Fibroblast of skin of abdomen (primary cell): ENCODE data around the gene NOS2.

Experiments
- DNase-seq: peaks from one replicate; pipeline ENCODE4 v3.0.0-alpha.2; 2013

The NOS2 gene

DNA sequence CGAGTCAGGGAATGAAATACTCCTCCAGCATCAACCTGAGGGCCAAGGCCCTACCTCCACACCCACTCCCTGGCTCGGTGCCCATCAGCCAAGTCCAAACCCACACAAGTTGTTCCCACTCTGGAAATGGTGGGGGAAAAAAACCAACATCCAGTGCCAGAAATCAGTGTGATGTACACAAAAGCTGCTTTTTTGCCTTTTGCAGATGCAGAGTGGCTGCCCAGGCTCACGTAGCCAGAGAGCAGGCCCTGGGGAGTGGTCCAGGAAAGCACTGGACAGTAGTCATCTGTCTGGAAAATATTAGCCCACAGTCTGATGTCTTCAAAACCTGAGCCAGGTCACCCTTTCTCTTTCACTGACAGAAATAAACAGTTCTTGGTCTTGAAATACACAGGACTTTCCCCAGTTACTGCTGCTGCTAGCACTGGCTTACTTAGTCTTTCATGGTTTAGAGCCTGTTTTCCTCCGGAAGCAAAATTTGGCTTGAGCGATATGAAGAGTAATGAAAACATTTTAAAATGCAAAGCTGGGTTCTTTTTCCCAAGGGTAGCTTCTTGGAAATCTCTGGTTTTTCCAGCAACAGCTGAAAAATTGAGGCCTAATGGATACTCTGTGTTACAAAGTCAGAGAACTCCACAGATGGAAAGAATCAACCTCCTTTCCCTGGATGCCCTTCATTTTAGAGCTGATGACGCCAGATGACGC is 18.2 kb upstream of the NOS2 start:
- no peak for DNase-seq

DNA sequence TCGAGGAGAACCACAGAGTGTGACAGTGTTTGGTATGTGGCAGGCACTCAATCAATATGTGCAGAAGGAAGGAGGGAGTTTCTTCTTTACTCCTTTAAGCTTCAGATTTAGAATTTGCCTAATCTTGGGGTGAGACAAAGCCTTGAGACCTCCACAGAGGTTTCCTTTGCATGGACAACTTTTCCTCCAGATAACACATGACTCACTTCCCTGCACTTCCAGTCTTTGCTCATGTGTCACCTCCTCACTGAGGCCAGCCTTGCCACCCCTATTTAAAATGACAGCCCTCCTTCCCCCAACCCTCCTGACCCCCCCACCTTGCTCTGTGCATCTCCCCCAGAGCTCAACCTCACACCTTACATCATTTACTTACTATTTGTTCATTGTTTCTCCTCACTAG is 17.4 kb upstream of the NOS2 start:
- peak; percentile 3 for DNase-seq

DNA sequence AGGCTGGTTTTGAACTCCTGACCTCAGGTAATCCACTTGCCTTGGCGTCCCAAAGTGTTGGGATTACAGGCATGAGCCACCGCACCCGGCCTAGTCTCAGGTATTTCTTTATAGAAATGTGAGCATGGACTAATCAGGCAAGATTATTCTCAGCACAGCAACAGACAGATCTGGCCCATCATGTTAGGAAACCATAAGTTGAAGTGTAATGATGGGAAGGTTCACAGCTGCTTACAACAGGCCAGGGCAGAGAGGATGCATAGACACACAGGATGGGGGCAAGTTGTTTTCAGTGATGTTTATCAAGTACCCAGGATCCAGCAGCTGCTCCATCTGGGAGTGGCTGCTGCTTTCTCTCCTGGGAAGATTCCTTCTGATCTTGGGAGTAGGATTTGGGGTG is 16.6 kb upstream of the NOS2 start:
- DNase-seq, result no peak

DNA sequence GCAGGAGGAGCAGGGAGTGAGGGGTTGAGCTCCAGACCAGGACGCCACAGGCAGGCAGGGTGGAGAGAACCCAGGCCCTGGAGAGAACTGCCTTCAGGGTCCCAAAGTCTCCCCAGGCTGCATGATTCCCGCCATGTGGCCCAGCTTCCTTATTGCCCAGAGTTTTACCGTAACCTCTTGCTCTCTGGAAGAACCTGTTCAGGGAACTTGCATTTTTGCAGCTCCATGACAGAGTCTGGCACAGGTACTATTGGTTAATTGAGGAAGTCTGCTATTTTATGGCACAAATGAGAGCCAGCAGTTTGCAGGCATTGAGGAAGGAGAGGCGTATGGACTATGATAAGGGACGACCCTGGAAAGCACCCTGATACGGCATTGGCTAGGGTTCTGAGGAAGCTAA is 11.6 kb upstream of the NOS2 start:
- DNase-seq, result no peak

DNA sequence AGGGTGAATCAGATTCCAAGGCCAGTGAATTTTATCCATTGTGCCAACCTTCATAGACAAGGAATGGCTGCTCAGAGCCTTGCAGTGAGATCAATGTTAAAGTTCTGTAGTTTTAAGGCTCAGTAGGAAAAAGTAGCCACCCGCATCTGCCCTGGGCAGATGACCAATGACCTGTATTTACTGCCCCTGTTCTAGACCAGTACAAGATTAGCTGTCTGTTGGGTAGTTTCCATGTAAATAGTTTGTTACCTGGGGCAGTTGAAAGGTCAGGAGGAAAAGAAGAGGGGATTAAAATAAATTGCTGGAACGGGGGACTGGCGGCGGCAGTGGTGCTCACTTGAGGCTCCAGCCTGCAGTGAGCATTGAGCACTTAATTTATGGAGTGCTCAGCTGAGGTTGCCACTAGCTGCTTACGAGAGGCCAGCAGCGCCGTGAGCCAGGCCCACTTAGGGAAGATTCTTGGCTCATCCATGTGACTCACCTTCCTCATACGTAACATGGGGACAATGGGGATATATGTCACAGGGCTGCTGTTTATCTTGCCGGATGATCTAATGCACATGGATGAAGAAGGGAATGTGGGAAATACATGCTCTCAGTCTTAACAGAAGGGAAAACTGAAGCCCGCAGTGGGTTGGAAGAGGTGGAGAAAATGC is 10.7 kb upstream of the NOS2 start:
- peak; percentile 41 for DNase-seq

DNA sequence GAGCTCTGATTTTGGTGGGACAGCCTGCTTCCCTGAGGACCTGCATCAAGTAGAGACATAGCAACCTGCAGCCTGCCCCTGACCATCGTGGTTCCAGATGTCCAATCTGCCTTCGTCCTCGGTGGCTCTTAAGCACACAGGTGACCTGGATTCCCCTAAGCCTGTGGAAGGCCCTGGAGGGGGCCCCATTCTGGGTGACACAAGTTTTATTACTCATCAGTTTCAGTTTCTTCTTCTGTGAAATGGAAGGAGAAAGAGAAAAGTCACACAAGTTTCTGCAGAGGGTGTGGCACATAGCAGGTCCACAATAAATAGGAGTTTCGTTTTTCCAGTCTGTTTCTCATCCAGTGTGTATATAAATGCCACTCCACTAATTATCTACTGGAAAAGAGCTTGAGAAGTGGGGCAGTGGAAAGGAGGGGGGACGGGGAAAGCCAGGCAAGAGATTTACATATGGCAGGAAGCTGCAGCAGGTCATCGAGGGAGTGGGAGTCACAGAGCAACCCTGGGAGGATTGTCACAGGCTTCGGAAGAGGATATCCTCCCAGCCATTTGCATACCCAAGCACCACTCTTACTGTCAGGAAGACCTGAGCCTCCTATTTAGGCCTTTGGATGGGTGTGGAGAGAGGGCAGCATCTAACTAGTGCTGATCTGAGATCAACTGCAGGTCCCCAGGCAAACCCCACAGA is 10.0 kb upstream of the NOS2 start:
- no peak for DNase-seq

DNA sequence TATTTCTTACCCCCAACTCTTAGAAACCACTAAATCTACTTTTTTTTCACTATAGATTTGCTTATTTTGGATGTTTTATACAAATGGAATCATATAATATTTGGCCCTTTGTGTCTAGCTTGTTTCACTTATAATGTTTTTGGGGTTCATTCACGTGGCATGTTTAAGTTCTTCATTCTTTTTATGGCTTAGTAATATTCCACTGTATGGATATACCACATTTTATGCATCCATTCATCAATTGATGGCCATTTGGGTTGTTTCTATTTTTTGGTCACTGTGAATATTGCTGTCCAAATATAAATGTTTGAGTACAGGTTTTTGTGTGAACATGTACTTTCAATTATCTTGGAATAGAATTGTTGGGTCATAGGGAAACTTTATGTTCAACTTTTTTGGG is 9.2 kb upstream of the NOS2 start:
- DNase-seq, result no peak

DNA sequence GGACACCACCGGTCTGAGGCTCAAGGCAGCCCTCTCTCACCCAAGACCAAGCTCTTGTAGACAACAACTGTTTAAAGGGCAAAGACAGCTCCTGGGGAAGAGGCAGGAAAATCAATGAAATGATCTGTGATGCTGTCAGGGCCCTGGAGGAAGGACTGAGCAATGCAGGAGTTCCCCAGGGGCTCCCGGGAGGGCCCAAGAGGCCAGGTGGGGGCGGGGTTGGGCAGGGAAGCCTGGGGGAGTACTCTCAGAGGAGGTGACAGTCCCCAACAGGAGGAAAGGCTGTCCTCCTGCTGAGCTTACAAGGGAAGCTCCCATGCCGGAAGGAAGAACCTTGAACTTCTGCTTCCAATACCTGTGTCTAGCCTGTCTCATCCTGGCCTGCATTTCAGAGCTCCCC is 8.3 kb upstream of the NOS2 start:
- DNase-seq, result no peak

DNA sequence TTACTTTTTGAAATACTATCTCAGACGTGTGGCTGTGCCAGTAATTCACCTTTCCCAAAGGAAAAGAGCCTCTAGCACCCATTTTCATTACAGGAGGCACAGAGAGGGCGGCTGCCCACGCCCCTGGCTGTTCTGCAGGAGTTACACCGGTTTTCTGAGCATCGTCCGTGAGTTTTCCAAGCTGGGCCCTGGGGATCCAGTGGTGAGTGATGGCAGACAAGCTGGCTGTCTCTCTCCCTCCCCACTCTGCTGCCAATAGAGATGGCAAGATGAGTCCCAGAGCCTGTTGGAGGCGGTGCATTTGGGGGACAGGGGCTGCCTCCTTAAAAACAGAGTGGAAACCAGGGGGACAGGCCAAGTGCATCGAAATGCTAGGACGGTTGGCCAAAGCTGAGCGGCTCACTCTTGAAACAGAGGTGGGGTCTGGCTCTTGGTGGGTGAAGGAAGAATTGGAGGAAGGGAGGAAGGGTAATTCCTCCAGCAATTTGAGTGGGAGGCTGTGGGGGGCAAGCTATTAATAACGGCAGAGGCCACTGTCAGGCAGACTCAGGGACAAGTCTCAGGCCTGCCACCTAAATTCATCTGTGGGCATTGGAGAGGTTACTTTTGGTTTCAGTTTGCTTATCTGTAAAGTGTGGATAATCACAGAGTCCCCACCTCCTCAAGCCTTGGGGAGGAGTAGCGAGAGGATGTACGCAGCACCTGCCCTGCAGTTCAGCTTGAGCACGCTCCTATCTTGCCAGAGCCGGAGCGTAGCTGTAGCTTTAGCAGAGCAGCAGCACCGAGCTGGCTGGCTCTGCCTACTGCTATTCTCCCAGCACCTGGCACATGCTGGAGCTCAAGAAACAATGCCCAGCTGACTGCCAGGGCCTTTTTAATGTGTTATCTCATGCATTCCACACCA is 7.5 kb upstream of the NOS2 start:
- no peak for DNase-seq

DNA sequence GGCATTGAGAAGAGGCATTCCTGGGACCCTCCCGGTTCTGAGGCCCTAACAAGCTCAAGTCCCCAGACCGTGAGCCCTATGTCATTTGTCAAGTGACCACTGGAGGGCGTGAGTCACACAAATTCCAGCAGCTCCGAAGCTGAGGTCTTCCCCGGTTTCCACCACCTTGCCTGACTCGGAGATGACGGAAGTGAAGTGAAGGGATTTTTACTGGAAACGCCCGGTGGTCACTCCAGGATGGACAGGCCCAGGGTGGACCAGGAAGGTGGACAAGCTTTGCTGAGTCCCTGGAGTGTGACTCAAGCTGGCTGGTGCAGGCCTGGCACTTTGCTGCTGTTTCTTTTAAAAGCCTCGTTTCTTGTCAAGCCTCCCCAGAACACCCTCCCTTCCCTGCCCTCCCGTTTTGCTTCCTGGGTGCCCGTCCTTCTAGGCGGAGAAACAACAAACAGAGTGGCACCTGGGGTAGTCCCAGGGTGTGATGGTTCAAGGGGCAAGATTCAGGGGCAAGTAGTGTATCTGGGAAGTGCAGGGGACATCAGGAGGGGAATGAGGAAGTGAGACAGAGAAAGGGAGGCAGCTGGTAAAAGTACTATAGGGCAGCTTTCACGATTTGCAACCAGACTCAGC is 5.3 kb upstream of the NOS2 start:
- DNase-seq, result peak; percentile 83

DNA sequence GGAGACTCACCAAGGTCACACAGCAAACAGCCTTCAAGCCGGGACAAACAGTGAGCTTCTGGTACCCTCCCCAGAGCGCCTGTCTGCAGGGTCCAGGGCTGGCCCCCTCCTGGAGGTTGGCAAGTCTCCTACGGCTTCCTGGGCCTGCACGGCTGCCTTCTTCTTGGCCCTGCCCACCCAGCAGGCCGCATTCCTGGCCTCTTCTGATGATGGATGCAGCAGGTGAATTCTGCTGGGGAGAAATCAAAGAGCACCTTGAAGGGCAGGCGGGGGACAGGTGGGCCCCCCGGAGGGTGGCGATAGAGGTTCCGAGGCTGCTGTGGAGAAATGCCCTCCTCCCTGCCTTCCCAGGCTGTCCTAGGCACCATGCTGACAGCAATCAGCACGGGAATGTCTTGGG is 3.8 kb upstream of the NOS2 start:
- DNase-seq, result no peak

DNA sequence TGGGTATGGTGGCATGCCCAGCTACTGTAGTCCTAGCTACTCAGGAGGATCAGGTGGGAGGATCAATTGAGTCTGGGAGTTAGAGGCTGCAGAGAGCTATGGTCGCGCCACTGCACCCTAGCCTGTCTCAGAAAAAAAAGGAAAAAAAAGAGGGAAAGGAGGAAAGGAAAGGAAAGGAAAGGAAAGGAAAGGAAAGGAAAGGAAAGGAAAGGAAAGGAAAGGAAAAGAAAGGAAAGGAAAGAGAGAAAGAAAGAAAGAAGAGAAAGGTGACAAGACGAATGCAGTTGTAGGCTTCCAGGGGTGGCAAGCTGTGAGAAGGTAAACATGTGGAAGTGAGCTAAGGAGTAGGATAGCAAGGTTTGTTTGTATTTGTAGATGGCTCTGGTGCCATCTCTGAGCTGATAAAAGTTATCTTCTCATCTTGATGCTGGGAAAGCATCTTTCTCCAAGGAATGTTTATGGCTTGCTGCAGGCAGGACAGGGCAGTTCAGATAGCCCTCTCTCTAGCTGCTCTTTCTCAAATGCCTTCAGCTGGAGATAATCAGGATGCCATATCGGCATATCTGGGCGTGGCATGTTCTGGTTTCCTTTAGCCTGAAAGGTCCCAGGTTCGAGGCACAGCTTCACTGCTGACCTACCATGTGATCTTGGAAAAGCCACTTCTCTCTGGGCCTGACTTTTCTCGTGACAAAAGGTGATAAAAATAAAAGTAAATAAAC is 2.8 kb upstream of the NOS2 start:
- DNase-seq, result no peak

DNA sequence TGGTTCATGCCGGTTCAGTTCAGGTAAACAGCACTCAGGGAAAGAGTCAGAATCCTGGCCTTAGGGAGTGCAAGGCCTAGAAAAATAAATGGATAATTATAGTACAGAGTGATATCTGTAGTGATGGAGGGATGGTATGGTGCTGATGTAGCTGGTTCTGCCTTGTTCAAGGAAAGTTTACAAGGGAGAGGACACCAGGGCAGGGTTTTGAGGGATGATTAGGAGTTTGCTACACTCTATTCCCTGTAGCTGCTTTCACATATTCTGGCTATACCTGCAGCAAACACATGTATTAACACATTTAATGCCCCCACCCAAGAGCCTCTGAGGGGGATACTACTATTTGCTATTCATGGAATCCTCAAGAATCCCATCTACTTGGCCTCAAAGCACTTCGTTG is 1.7 kb upstream of the NOS2 start:
- DNase-seq, result no peak

DNA sequence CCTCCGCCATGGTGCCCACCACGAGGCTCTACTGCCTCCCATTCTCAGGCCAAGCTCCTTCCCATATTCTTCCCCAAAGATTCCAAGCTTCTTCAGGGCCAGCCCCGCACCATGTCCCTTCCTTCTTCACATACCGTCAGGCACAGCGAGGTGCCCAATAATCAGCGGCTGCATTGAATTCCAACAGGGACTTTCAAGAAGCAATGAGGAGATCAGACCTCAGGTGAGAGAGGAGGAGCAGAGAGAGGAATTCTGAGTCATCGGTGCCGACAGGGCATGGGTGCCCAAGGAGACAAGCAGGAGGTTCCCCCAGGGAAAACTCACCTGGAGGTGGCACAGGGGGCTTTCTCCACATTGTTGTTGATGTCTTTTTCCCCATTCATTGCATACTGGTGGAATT is 2.0 kb downstream of the NOS2 start:
- no peak for DNase-seq

DNA sequence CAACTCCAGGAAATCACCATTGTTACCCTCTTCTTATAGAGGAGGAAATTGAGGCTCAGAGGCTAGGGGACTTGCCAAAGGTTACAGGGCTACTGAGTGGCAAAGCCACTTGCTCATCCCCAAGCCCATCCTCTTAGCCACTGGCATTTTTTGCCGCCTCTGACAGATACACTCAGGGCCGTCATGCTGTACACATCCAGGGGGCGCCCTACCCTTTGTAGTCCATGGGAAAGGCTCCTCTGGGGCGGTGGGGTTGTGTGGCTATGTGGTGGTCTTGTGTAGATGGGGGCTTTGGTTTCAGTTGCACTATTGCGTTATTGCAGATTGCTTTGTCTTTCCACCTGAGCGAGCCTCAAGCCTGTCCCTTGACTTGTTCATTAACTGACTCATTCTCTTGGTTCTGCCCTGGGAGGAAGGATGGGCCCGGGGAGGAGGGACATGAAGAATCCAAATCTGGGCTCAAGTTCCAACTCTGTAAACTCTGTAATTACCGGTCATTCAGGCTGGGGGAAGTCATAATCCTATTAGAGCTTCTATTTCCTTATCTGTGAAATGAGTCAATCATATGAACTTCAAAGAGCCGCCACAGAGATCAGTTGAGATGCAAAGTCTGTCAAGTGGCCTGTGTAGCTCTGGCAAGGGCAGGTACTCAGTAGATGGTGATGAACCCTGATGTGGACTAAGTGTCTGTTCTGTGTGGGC is 2.8 kb downstream of the NOS2 start:
- no peak for DNase-seq

DNA sequence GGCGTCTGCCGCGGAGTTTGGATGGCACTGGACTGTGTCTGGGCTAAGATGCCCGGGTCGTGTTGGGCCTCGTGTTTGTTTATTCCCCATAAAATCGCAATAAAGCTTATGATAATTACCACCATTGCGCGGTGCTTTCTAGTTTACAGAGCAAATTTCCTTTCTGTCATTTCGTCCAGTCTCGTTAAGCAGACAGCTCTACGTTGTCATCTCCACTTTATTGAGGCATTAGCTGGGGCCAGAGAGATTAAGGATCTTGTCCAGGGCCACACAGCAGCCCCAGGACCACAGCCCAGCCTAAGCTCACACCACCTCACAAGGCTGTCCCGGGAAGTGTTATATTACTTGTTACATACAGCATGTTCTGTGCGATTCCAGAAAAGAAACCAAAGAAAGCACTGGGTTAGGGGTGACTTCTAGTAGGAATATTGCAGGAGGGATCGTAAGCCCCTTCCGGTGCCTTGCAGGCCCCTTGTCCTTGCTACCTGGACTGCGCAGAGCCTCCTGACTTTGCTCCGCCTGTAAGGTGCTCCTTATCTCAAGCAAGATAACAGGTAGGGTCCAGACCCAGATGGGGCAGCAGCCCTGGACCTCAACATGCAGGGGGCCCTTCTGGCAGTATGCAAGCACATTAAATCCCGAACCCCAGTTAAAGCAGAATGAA is 6.3 kb downstream of the NOS2 start:
- no peak for DNase-seq

DNA sequence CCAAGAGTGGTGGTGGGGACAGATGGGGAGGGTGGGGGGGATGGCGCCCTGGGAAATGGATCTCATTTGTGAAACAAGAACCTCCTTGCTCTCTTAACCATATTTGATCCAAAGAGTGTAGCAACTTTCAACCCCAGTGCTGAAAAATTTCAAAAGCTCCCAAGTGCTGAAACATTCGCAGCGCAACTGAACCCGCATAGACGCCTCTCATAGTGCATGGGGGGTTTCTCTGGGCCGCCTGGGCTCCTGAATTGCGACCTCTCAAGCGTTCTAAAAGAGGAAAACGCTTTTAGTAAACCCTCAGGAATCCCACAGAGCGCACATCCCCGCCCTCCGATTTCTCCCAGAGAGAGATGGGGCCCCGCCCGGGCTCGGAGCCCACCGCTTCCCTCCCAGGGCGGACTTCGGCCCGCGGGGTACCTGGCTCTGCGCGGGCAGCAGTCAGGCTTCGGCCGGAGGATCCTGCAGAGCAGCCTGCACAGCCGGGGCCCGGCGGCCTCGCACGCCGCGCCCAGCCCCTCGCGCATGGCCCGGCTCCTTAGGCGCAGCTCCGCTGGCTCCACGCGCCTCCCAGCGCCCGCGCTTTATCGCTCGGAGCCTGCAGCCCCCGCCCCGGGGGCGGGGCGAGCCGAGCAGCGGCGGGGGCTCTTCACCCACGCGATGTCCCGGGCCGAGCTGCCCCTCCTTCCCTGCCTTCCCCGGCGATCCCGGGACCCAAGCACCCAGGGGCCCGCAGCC is 7.0 kb downstream of the NOS2 start:
- DNase-seq, result peak; percentile 13

DNA sequence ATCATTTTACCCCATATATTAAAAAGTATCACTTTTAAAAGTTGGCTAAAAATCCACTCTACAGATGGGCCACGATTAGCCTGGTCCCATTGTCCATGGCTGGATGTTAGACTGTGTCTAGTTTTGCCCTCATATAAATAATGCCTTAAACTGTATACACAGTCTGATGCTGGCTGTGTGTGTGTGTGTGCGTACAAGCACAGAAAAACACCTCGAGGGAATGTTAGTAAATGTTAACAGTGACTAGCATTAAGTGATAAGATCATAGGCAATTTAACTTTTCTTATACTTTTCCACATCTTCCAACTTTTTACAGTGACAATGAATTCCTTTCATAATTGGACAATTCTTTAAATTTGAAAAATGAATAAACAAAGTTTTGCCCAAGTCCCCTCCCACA is 8.2 kb downstream of the NOS2 start:
- DNase-seq, result no peak

DNA sequence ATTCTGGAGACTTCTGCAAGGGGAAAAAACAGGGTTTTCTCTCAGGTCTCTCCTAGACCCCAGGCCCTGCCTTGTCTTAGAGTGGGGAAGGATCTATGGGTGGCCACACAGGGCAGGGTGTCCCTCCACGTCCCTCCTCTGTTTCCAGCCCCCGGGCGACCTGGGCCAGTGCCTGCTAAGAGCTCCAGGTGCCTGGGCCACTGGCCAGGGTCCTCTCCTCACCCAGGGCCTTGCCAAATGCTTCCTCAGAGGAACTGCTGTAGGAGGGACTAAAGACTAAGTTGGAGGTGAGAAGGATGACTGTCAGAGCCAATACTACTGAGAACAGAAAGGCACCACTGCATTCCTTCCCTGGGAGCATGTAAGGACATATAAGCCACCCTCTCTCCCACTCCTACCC is 11.4 kb downstream of the NOS2 start:
- DNase-seq, result no peak
